ENCODE measurements around the gene FBXL13. TPM values are rescaled to one million over a fixed set of nuclear protein-coding genes. Genes with fewer than 3 reads are reported as not detected.
"Not testable (repeated sequence)": the region's sequence is repeated elsewhere in the genome, so short reads cannot be mapped to it uniquely, and the experiment has no call there.

Gene FBXL13
- total RNA-seq, 4 donors from 2014 or later: 0.35 to 2.6 (median 1.3) TPM; not detected in 1

GRCh38 chr7:102982235-102982634 is 92.4 kb downstream of the FBXL13 start:
- peak in 1 of 3 donors; percentile 58 for DNase-seq
- no peaks in the 10 kb centered on the region for H3K27me3 ChIP-seq
- TF ChIP-seq CTCF (IDR thresholded peaks at IDR 0.05) (no peak), POLR2A (IDR thresholded peaks at IDR 0.05) (no peak)
- no peak overlapping the region for H3K4me3 ChIP-seq
- no peaks in the 10 kb centered on the region for H3K9me3 ChIP-seq
- no peaks in the 10 kb centered on the region for H3K4me1 ChIP-seq
- no peaks in the 10 kb centered on the region for H3K36me3 ChIP-seq
- H3K27ac ChIP-seq: peak overlapping the region in 2 of 4 donors; percentile 40 to 59

- peak overlapping the region in 1 of 4 donors; percentile 59 for H3K27ac ChIP-seq
- H3K4me3 ChIP-seq: no peak overlapping the region
- no peak for DNase-seq
- no peaks in the 10 kb centered on the region for H3K36me3 ChIP-seq
- TF ChIP-seq POLR2A (IDR thresholded peaks at IDR 0.05) (no peak), CTCF (IDR thresholded peaks at IDR 0.05) (no peak)
- H3K4me1 ChIP-seq: no peaks in the 10 kb centered on the region
- H3K9me3 ChIP-seq: no peaks in the 10 kb centered on the region
- no peaks in the 10 kb centered on the region for H3K27me3 ChIP-seq
These were observed 93.1 kb downstream of the FBXL13 start for GRCh38 chr7:102981451-102981850.

- H3K4me1 ChIP-seq: no peaks in the 10 kb centered on the region
- H3K4me3 ChIP-seq: no peak overlapping the region
- H3K9me3 ChIP-seq: no peaks in the 10 kb centered on the region
- H3K36me3 ChIP-seq: no peaks in the 10 kb centered on the region
- TF ChIP-seq CTCF (IDR thresholded peaks at IDR 0.05): no peak
- no peak for TF ChIP-seq POLR2A (IDR thresholded peaks at IDR 0.05)
- no peaks in the 10 kb centered on the region for H3K27me3 ChIP-seq
- no peak overlapping the region for H3K27ac ChIP-seq
- no peak for DNase-seq
These were observed 94.9 kb downstream of the FBXL13 start for GRCh38 chr7:102979670-102980069.

- Histone ChIP-seq H3K36me3 (no peaks in the 10 kb centered on the region), H3K4me1 (no peaks in the 10 kb centered on the region), H3K9me3 (no peaks in the 10 kb centered on the region), H3K4me3 (no peak overlapping the region), H3K27me3 (no peaks in the 10 kb centered on the region), H3K27ac (no peak overlapping the region)
- DNase-seq: peak in 1 of 3 donors; percentile 56
- TF ChIP-seq POLR2A (IDR thresholded peaks at IDR 0.05) (no peak), CTCF (IDR thresholded peaks at IDR 0.05) (no peak)
These were observed 96.3 kb downstream of the FBXL13 start for GRCh38 chr7:102978284-102978683.

- not testable (repeated sequence) for DNase-seq, H3K4me1 ChIP-seq, H3K36me3 ChIP-seq, H3K27ac ChIP-seq, H3K9me3 ChIP-seq, H3K4me3 ChIP-seq, H3K27me3 ChIP-seq
These were observed 97.0 kb downstream of the FBXL13 start for GRCh38 chr7:102977586-102977985.

GRCh38 chr7:102976493-102976892 is 98.1 kb downstream of the FBXL13 start:
- TF ChIP-seq CTCF (IDR thresholded peaks at IDR 0.05): no peak
- no peak for TF ChIP-seq POLR2A (IDR thresholded peaks at IDR 0.05)
- Histone ChIP-seq H3K4me3 (no peak overlapping the region), H3K4me1 (no peaks in the 10 kb centered on the region), H3K36me3 (no peaks in the 10 kb centered on the region), H3K27ac (no peak overlapping the region), H3K9me3 (no peaks in the 10 kb centered on the region), H3K27me3 (no peaks in the 10 kb centered on the region)
- no peak for DNase-seq
